ENCODE data around the gene CTIF. TPM values are rescaled to one million over a fixed set of nuclear protein-coding genes. Genes with fewer than 3 reads are reported as not detected.

The CTIF gene
- total and polyA plus RNA-seq, 4 experiments from 2014 or later = 5.2 to 6.5 TPM; not detected in 2

GRCh38 chr18:48621815-48622555 is 83.2 kb downstream of the CTIF start:
- H3K4me3 Mint-ChIP-seq = no peak overlapping the region
- H3K36me3 Mint-ChIP-seq = no peaks in the 10 kb centered on the region
- Histone ChIP-seq H3K27me3 (ENCODE audit: insufficient read depth, low read length) (no peaks in the 10 kb centered on the region), H3K9me3 (ENCODE audit: control insufficient read depth in 1 of 2, low read length in 2 of 2) (no peaks in the 10 kb centered on the region), H3K4me3 (ENCODE audit: low read length in 2 of 2) (no peak overlapping the region), H3K36me3 (ENCODE audit: insufficient read depth, low read length) (no peaks in the 10 kb centered on the region), H3K27ac (ENCODE audit: low read depth, low read length) (no peak overlapping the region), H3K4me1 (ENCODE audit: insufficient read depth, low read length) (no peaks in the 10 kb centered on the region)
- H3K4me1 Mint-ChIP-seq = peaks cover 0 to 2% (median 0%) of the 10 kb centered on the region in 4 donors
- H3K9me3 Mint-ChIP-seq = peaks cover 0 to 1% (median 0%) of the 10 kb centered on the region in 8 donors
- H3K27ac Mint-ChIP-seq = peak overlapping the region in 1 of 7 donors; percentile 43
- intact Hi-C loops (cut with micrococcal nuclease) = no loop called here
- H3K27me3 Mint-ChIP-seq = no peaks in the 10 kb centered on the region
- no peak for DNase-seq
- POLR2A ChIA-PET (ENCODE audit: partially characterized antibody) = no interaction called here
- CTCF ChIA-PET (ENCODE audit: partially characterized antibody) = interaction anchor here (0.6 kb wide), 1 partner anchor 61 kb away, joined by 3 read pairs; no protein-coding TSS in a partner anchor

- ChIA-PET CTCF (ENCODE audit: partially characterized antibody) (no interaction called here), POLR2A (ENCODE audit: partially characterized antibody) (no interaction called here)
- no peak overlapping the region for H3K27ac Mint-ChIP-seq
- no peaks in the 10 kb centered on the region for H3K36me3 Mint-ChIP-seq
- H3K27me3 Mint-ChIP-seq = peaks cover 0 to 2% of the 10 kb centered on the region in 2 donors
- H3K27ac ChIP-seq (ENCODE audit: low read depth, low read length) = no peak overlapping the region
- peaks cover 0 to 1% (median 0%) of the 10 kb centered on the region in 8 donors for H3K9me3 Mint-ChIP-seq
- H3K4me1 ChIP-seq (ENCODE audit: insufficient read depth, low read length) = no peaks in the 10 kb centered on the region
- no peaks in the 10 kb centered on the region for H3K9me3 ChIP-seq (ENCODE audit: control insufficient read depth in 1 of 2, low read length in 2 of 2)
- H3K4me3 Mint-ChIP-seq = no peak overlapping the region
- H3K27me3 ChIP-seq (ENCODE audit: insufficient read depth, low read length) = no peaks in the 10 kb centered on the region
- intact Hi-C loops (cut with micrococcal nuclease) = no loop called here
- H3K4me1 Mint-ChIP-seq = peaks cover 0 to 2% (median 0%) of the 10 kb centered on the region in 4 donors
- no peak overlapping the region for H3K4me3 ChIP-seq (ENCODE audit: low read length in 2 of 2)
- no peak for DNase-seq
- H3K36me3 ChIP-seq (ENCODE audit: insufficient read depth, low read length) = no peaks in the 10 kb centered on the region
Observed at GRCh38 chr18:48622911-48623431, 84.1 kb downstream of the CTIF start.

GRCh38 chr18:48623468-48624235 is 84.8 kb downstream of the CTIF start:
- H3K4me1 Mint-ChIP-seq = peaks cover 0 to 2% (median 0%) of the 10 kb centered on the region in 4 donors
- peaks cover 0 to 1% (median 0%) of the 10 kb centered on the region in 8 donors for H3K9me3 Mint-ChIP-seq
- Histone ChIP-seq H3K27ac (ENCODE audit: low read depth, low read length) (no peak overlapping the region), H3K27me3 (ENCODE audit: insufficient read depth, low read length) (no peaks in the 10 kb centered on the region), H3K9me3 (ENCODE audit: control insufficient read depth in 1 of 2, low read length in 2 of 2) (no peaks in the 10 kb centered on the region), H3K4me1 (ENCODE audit: insufficient read depth, low read length) (no peaks in the 10 kb centered on the region), H3K4me3 (ENCODE audit: low read length in 2 of 2) (no peak overlapping the region), H3K36me3 (ENCODE audit: insufficient read depth, low read length) (no peaks in the 10 kb centered on the region)
- no peak overlapping the region for H3K27ac Mint-ChIP-seq
- peaks cover 0 to 2% of the 10 kb centered on the region in 2 donors for H3K27me3 Mint-ChIP-seq
- intact Hi-C loops (cut with micrococcal nuclease) = no loop called here
- no peak for DNase-seq
- no peak overlapping the region for H3K4me3 Mint-ChIP-seq
- no peaks in the 10 kb centered on the region for H3K36me3 Mint-ChIP-seq
- ChIA-PET CTCF (ENCODE audit: partially characterized antibody) (no interaction called here), POLR2A (ENCODE audit: partially characterized antibody) (no interaction called here)

GRCh38 chr18:48624856-48625255 is 86.0 kb downstream of the CTIF start:
- no peaks in the 10 kb centered on the region for H3K36me3 ChIP-seq (ENCODE audit: insufficient read depth, low read length)
- no peaks in the 10 kb centered on the region for H3K27me3 ChIP-seq (ENCODE audit: insufficient read depth, low read length)
- H3K27ac Mint-ChIP-seq = no peak overlapping the region
- H3K9me3 Mint-ChIP-seq = peaks cover 0 to 1% (median 0%) of the 10 kb centered on the region in 8 donors
- no peaks in the 10 kb centered on the region for H3K9me3 ChIP-seq (ENCODE audit: control insufficient read depth in 1 of 2, low read length in 2 of 2)
- no peaks in the 10 kb centered on the region for H3K36me3 Mint-ChIP-seq
- CTCF ChIA-PET (ENCODE audit: partially characterized antibody) = no interaction called here
- no peak overlapping the region for H3K4me3 ChIP-seq (ENCODE audit: low read length in 2 of 2)
- intact Hi-C loops (cut with micrococcal nuclease) = no loop called here
- H3K27ac ChIP-seq (ENCODE audit: low read depth, low read length) = no peak overlapping the region
- H3K4me3 Mint-ChIP-seq = no peak overlapping the region
- H3K27me3 Mint-ChIP-seq = peaks cover 0 to 2% of the 10 kb centered on the region in 2 donors
- H3K4me1 Mint-ChIP-seq = peaks cover 0 to 2% (median 0%) of the 10 kb centered on the region in 4 donors
- no peak for DNase-seq
- POLR2A ChIA-PET (ENCODE audit: partially characterized antibody) = no interaction called here
- no peaks in the 10 kb centered on the region for H3K4me1 ChIP-seq (ENCODE audit: insufficient read depth, low read length)

- H3K4me3 ChIP-seq (ENCODE audit: low read length in 2 of 2) = no peak overlapping the region
- ChIA-PET CTCF (ENCODE audit: partially characterized antibody) (no interaction called here), POLR2A (ENCODE audit: partially characterized antibody) (no interaction called here)
- intact Hi-C loops (cut with micrococcal nuclease) = no loop called here
- DNase-seq = no peak
- no peaks in the 10 kb centered on the region for H3K36me3 ChIP-seq (ENCODE audit: insufficient read depth, low read length)
- H3K4me1 ChIP-seq (ENCODE audit: insufficient read depth, low read length) = no peaks in the 10 kb centered on the region
- no peaks in the 10 kb centered on the region for H3K27me3 ChIP-seq (ENCODE audit: insufficient read depth, low read length)
- H3K27ac Mint-ChIP-seq = no peak overlapping the region
- peaks cover 0 to 2% (median 0%) of the 10 kb centered on the region in 4 donors for H3K4me1 Mint-ChIP-seq
- H3K27me3 Mint-ChIP-seq = peaks cover 0 to 3% of the 10 kb centered on the region in 2 donors
- peak overlapping the region in 1 of 8 donors; percentile 3 for H3K4me3 Mint-ChIP-seq
- H3K9me3 Mint-ChIP-seq = no peaks in the 10 kb centered on the region
- no peak overlapping the region for H3K27ac ChIP-seq (ENCODE audit: low read depth, low read length)
- no peaks in the 10 kb centered on the region for H3K36me3 Mint-ChIP-seq
- no peaks in the 10 kb centered on the region for H3K9me3 ChIP-seq (ENCODE audit: control insufficient read depth in 1 of 2, low read length in 2 of 2)
Observed at GRCh38 chr18:48627216-48627615, 88.4 kb downstream of the CTIF start.

GRCh38 chr18:48629730-48630324 is 91.0 kb downstream of the CTIF start:
- DNase-seq = no peak
- Histone ChIP-seq H3K4me3 (ENCODE audit: low read length in 2 of 2) (no peak overlapping the region), H3K9me3 (ENCODE audit: control insufficient read depth in 1 of 2, low read length in 2 of 2) (no peaks in the 10 kb centered on the region), H3K4me1 (ENCODE audit: insufficient read depth, low read length) (no peaks in the 10 kb centered on the region), H3K27ac (ENCODE audit: low read depth, low read length) (no peak overlapping the region), H3K27me3 (ENCODE audit: insufficient read depth, low read length) (no peaks in the 10 kb centered on the region), H3K36me3 (ENCODE audit: insufficient read depth, low read length) (no peaks in the 10 kb centered on the region)
- POLR2A ChIA-PET (ENCODE audit: partially characterized antibody) = interaction anchor here (0.6 kb wide), 1 partner anchor 1076 kb away, joined by 3 read pairs; no protein-coding TSS in a partner anchor
- no peaks in the 10 kb centered on the region for H3K36me3 Mint-ChIP-seq
- CTCF ChIA-PET (ENCODE audit: partially characterized antibody) = no interaction called here
- H3K4me3 Mint-ChIP-seq = no peak overlapping the region
- H3K4me1 Mint-ChIP-seq = no peaks in the 10 kb centered on the region
- no peaks in the 10 kb centered on the region for H3K9me3 Mint-ChIP-seq
- intact Hi-C loops (cut with micrococcal nuclease) = no loop called here
- peaks cover 0 to 3% of the 10 kb centered on the region in 2 donors for H3K27me3 Mint-ChIP-seq
- H3K27ac Mint-ChIP-seq = no peak overlapping the region

GRCh38 chr18:48631851-48632250 is 93.0 kb downstream of the CTIF start:
- intact Hi-C loops (cut with micrococcal nuclease) = no loop called here
- H3K27me3 ChIP-seq (ENCODE audit: insufficient read depth, low read length) = no peaks in the 10 kb centered on the region
- no peak overlapping the region for H3K27ac ChIP-seq (ENCODE audit: low read depth, low read length)
- Mint-ChIP-seq H3K27ac (no peak overlapping the region), H3K36me3 (no peaks in the 10 kb centered on the region), H3K4me1 (no peaks in the 10 kb centered on the region), H3K9me3 (no peaks in the 10 kb centered on the region), H3K27me3 (peaks cover 0 to 3% of the 10 kb centered on the region in 2 donors), H3K4me3 (no peak overlapping the region)
- ChIA-PET POLR2A (ENCODE audit: partially characterized antibody) (no interaction called here), CTCF (ENCODE audit: partially characterized antibody) (interaction anchor here (1.0 kb wide), 1 partner anchor 859 kb away, joined by 3 read pairs; no protein-coding TSS in a partner anchor)
- no peaks in the 10 kb centered on the region for H3K4me1 ChIP-seq (ENCODE audit: insufficient read depth, low read length)
- H3K9me3 ChIP-seq (ENCODE audit: control insufficient read depth in 1 of 2, low read length in 2 of 2) = no peaks in the 10 kb centered on the region
- DNase-seq = no peak
- no peak overlapping the region for H3K4me3 ChIP-seq (ENCODE audit: low read length in 2 of 2)
- H3K36me3 ChIP-seq (ENCODE audit: insufficient read depth, low read length) = no peaks in the 10 kb centered on the region

Measured in CD4-positive, alpha-beta memory T cell (primary cell).